ENCODE results near the gene GHRH. TPM values are rescaled to one million over a fixed set of nuclear protein-coding genes. Genes with fewer than 3 reads are reported as not detected.

The GHRH gene, protein sequence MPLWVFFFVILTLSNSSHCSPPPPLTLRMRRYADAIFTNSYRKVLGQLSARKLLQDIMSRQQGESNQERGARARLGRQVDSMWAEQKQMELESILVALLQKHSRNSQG
- total RNA-seq = not detected in 2 replicates

DNA sequence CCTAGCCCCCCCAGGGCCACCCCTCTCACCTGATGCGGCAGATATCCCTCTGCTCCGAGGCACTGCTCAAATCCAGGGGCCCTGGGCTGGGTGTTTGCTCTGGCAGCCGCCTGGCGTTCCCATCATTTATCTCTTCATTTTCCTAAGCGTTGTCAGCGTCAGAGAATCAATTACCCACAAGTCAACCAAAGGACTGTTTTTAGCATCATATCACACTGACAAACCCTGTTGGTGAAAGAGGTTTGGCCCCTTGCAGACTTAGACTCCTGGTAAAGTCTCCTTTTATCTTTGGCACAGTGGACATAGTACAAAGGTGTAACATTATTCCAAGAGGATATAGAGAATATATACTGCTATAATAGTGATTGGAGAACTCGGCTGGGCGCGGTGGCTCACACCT, at the start of gene GHRH:
Gene GHRH, minus strand, starts transcription at position 101 of the 400 bp plus-strand sequence. CDS start 4,925 bp downstream, outside the sequence.

Other genes starting within 250 kb of the GHRH start
- 8.9 and 10.0 TPM in 2 replicates for gene RBL1, start 165.8 kb downstream of the GHRH start, total RNA-seq
- 211 and 215 TPM in 2 replicates for gene RPN2, start 82.5 kb downstream of the GHRH start, total RNA-seq
- gene MROH8, start 82.3 kb downstream of the GHRH start, total RNA-seq = 0.67 and 0.89 TPM in 2 replicates
- 24.5 and 32.6 TPM in 2 replicates for gene MANBAL, start 27.8 kb upstream of the GHRH start, total RNA-seq
- gene SRC, start 84.3 kb upstream of the GHRH start, total RNA-seq = 10.0 and 10.9 TPM in 2 replicates

Data from bronchus fibroblast of lung (primary cell).